ENCODE measurements around the gene SPTBN4.

Gene SPTBN4

GRCh38 chr19:40442328-40443130 lies 24.3 kb upstream of the SPTBN4 start:
- Histone ChIP-seq H3K79me2 (ENCODE audit: control insufficient read depth, insufficient read depth, low read length, unreplicated experiment) (peaks cover 32% of the 10 kb centered on the region), H3K27ac (ENCODE audit: low read depth, low read length) (peak overlapping the region; percentile 75), H2AFZ (ENCODE audit: low read length, unreplicated experiment) (peak overlapping the region; percentile 64), H3K27me3 (ENCODE audit: insufficient read depth, low read length) (no peaks in the 10 kb centered on the region), H3K4me1 (ENCODE audit: control insufficient read depth, insufficient read depth, low read length, unreplicated experiment) (peaks cover 16% of the 10 kb centered on the region), H3K4me3 (ENCODE audit: low read depth, low read length) (peak overlapping the region; percentile 90), H3K36me3 (ENCODE audit: insufficient read depth, low read length) (0 out of 2 replicates have a peak, but pooled peaks cover 8% of the 10 kb centered on the region)

- peak overlapping the region; percentile 80 for H3K27ac ChIP-seq (ENCODE audit: low read depth, low read length)
- peaks cover 32% of the 10 kb centered on the region for H3K79me2 ChIP-seq (ENCODE audit: control insufficient read depth, insufficient read depth, low read length, unreplicated experiment)
- H3K4me3 ChIP-seq (ENCODE audit: low read depth, low read length), result peak overlapping the region; percentile 90
- no peaks in the 10 kb centered on the region for H3K27me3 ChIP-seq (ENCODE audit: insufficient read depth, low read length)
- H2AFZ ChIP-seq (ENCODE audit: low read length, unreplicated experiment), result peak overlapping the region; percentile 7
- H3K4me1 ChIP-seq (ENCODE audit: control insufficient read depth, insufficient read depth, low read length, unreplicated experiment), result peaks cover 16% of the 10 kb centered on the region
- H3K36me3 ChIP-seq (ENCODE audit: insufficient read depth, low read length), result 0 out of 2 replicates have a peak, but pooled peaks cover 8% of the 10 kb centered on the region
Observed at GRCh38 chr19:40443131-40443999, 23.4 kb upstream of the SPTBN4 start.

GRCh38 chr19:40444000-40444824 lies 22.6 kb upstream of the SPTBN4 start, which contains the start of gene SERTAD3:
Gene SERTAD3, minus strand, starts transcription at chr19:40444335. Its CDS starts 2,255 bp downstream, at chr19:40442080.
- H3K27ac ChIP-seq (ENCODE audit: low read depth, low read length), result peak within 1 kb of the TSS; percentile 80
- H3K36me3 ChIP-seq (ENCODE audit: insufficient read depth, low read length), result 0 out of 2 replicates have a peak, but pooled peaks cover 8% of the 10 kb centered on the region
- peak within 1 kb of the TSS; percentile 90 for H3K4me3 ChIP-seq (ENCODE audit: low read depth, low read length)
- H3K4me1 ChIP-seq (ENCODE audit: control insufficient read depth, insufficient read depth, low read length, unreplicated experiment), result peaks cover 16% of the 10 kb centered on the region
- H3K27me3 ChIP-seq (ENCODE audit: insufficient read depth, low read length), result no peaks in the 10 kb centered on the region
- peaks cover 32% of the 10 kb centered on the region for H3K79me2 ChIP-seq (ENCODE audit: control insufficient read depth, insufficient read depth, low read length, unreplicated experiment)
- peak within 1 kb of the TSS; percentile 99 for H2AFZ ChIP-seq (ENCODE audit: low read length, unreplicated experiment)

- Histone ChIP-seq H2AFZ (ENCODE audit: low read length, unreplicated experiment) (peak overlapping the region; percentile 27), H3K27ac (ENCODE audit: low read depth, low read length) (peak overlapping the region; percentile 55), H3K27me3 (ENCODE audit: insufficient read depth, low read length) (no peaks in the 10 kb centered on the region), H3K4me3 (ENCODE audit: low read depth, low read length) (peak overlapping the region; percentile 90), H3K4me1 (ENCODE audit: control insufficient read depth, insufficient read depth, low read length, unreplicated experiment) (peaks cover 16% of the 10 kb centered on the region), H3K79me2 (ENCODE audit: control insufficient read depth, insufficient read depth, low read length, unreplicated experiment) (peaks cover 32% of the 10 kb centered on the region), H3K36me3 (ENCODE audit: insufficient read depth, low read length) (0 out of 2 replicates have a peak, but pooled peaks cover 8% of the 10 kb centered on the region)
Observed at GRCh38 chr19:40444825-40445312, 21.9 kb upstream of the SPTBN4 start.

GRCh38 chr19:40445780-40446262 lies 21.0 kb upstream of the SPTBN4 start:
- H3K4me1 ChIP-seq (ENCODE audit: control insufficient read depth, insufficient read depth, low read length, unreplicated experiment), result peaks cover 16% of the 10 kb centered on the region
- peak overlapping the region; percentile 39 for H3K27ac ChIP-seq (ENCODE audit: low read depth, low read length)
- no peak overlapping the region for H3K4me3 ChIP-seq (ENCODE audit: low read depth, low read length)
- H3K36me3 ChIP-seq (ENCODE audit: insufficient read depth, low read length), result 0 out of 2 replicates have a peak, but pooled peaks cover 4% of the 10 kb centered on the region
- no peaks in the 10 kb centered on the region for H3K27me3 ChIP-seq (ENCODE audit: insufficient read depth, low read length)
- peaks cover 28% of the 10 kb centered on the region for H3K79me2 ChIP-seq (ENCODE audit: control insufficient read depth, insufficient read depth, low read length, unreplicated experiment)
- H2AFZ ChIP-seq (ENCODE audit: low read length, unreplicated experiment), result no peak overlapping the region

GRCh38 chr19:40446263-40446784 lies 20.5 kb upstream of the SPTBN4 start:
- H2AFZ ChIP-seq (ENCODE audit: low read length, unreplicated experiment), result no peak overlapping the region
- no peaks in the 10 kb centered on the region for H3K27me3 ChIP-seq (ENCODE audit: insufficient read depth, low read length)
- H3K79me2 ChIP-seq (ENCODE audit: control insufficient read depth, insufficient read depth, low read length, unreplicated experiment), result peaks cover 23% of the 10 kb centered on the region
- no peak overlapping the region for H3K4me3 ChIP-seq (ENCODE audit: low read depth, low read length)
- 0 out of 2 replicates have a peak, but pooled peaks cover 4% of the 10 kb centered on the region for H3K36me3 ChIP-seq (ENCODE audit: insufficient read depth, low read length)
- peaks cover 16% of the 10 kb centered on the region for H3K4me1 ChIP-seq (ENCODE audit: control insufficient read depth, insufficient read depth, low read length, unreplicated experiment)
- H3K27ac ChIP-seq (ENCODE audit: low read depth, low read length), result 0 out of 2 replicates have a peak overlapping the region, but pooled peaks have one; percentile 39

- H3K27ac ChIP-seq (ENCODE audit: low read depth, low read length), result no peak overlapping the region
- no peaks in the 10 kb centered on the region for H3K36me3 ChIP-seq (ENCODE audit: insufficient read depth, low read length)
- no peak overlapping the region for H2AFZ ChIP-seq (ENCODE audit: low read length, unreplicated experiment)
- no peaks in the 10 kb centered on the region for H3K27me3 ChIP-seq (ENCODE audit: insufficient read depth, low read length)
- H3K4me1 ChIP-seq (ENCODE audit: control insufficient read depth, insufficient read depth, low read length, unreplicated experiment), result peaks cover 10% of the 10 kb centered on the region
- no peak overlapping the region for H3K4me3 ChIP-seq (ENCODE audit: low read depth, low read length)
- no peaks in the 10 kb centered on the region for H3K79me2 ChIP-seq (ENCODE audit: control insufficient read depth, insufficient read depth, low read length, unreplicated experiment)
Observed at GRCh38 chr19:40449506-40449905, 17.3 kb upstream of the SPTBN4 start.

- Histone ChIP-seq H3K36me3 (ENCODE audit: insufficient read depth, low read length) (no peaks in the 10 kb centered on the region), H3K4me3 (ENCODE audit: low read depth, low read length) (no peak overlapping the region), H3K4me1 (ENCODE audit: control insufficient read depth, insufficient read depth, low read length, unreplicated experiment) (peaks cover 6% of the 10 kb centered on the region), H3K27me3 (ENCODE audit: insufficient read depth, low read length) (no peaks in the 10 kb centered on the region), H2AFZ (ENCODE audit: low read length, unreplicated experiment) (no peak overlapping the region), H3K79me2 (ENCODE audit: control insufficient read depth, insufficient read depth, low read length, unreplicated experiment) (no peaks in the 10 kb centered on the region), H3K27ac (ENCODE audit: low read depth, low read length) (no peak overlapping the region)
Observed at GRCh38 chr19:40450664-40451063, 16.1 kb upstream of the SPTBN4 start.

GRCh38 chr19:40452016-40452415 lies 14.8 kb upstream of the SPTBN4 start:
- Histone ChIP-seq H2AFZ (ENCODE audit: low read length, unreplicated experiment) (no peak overlapping the region), H3K4me1 (ENCODE audit: control insufficient read depth, insufficient read depth, low read length, unreplicated experiment) (no peaks in the 10 kb centered on the region), H3K79me2 (ENCODE audit: control insufficient read depth, insufficient read depth, low read length, unreplicated experiment) (no peaks in the 10 kb centered on the region), H3K27me3 (ENCODE audit: insufficient read depth, low read length) (no peaks in the 10 kb centered on the region), H3K27ac (ENCODE audit: low read depth, low read length) (no peak overlapping the region), H3K36me3 (ENCODE audit: insufficient read depth, low read length) (no peaks in the 10 kb centered on the region), H3K4me3 (ENCODE audit: low read depth, low read length) (no peak overlapping the region)

Data from ACC112 (cell line).